Measurements from ENCODE around the gene DGKH.

DNA sequence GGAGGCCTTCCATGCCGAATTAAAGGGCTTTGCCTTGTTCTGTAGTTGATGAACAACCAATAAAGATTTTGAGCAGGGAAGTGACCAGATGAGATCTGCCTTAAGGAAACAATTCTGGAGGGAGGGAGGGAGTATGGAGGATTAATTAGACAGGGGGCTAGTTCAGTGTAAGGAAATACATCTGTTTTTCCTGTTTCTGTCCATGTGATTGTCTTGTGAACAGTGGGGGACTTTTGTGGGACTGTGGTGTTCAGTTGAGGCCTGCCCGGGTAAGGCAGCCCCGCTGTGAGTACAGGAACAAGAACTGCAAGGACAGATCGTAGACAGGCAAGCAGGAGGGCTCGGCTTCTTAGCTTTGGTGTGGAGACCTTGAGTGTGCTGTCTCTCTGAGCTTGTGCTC, 59.0 kb downstream of the DGKH start:
- TF ChIP-seq, protein P1, sequence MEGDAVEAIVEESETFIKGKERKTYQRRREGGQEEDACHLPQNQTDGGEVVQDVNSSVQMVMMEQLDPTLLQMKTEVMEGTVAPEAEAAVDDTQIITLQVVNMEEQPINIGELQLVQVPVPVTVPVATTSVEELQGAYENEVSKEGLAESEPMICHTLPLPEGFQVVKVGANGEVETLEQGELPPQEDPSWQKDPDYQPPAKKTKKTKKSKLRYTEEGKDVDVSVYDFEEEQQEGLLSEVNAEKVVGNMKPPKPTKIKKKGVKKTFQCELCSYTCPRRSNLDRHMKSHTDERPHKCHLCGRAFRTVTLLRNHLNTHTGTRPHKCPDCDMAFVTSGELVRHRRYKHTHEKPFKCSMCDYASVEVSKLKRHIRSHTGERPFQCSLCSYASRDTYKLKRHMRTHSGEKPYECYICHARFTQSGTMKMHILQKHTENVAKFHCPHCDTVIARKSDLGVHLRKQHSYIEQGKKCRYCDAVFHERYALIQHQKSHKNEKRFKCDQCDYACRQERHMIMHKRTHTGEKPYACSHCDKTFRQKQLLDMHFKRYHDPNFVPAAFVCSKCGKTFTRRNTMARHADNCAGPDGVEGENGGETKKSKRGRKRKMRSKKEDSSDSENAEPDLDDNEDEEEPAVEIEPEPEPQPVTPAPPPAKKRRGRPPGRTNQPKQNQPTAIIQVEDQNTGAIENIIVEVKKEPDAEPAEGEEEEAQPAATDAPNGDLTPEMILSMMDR (IDR thresholded peaks at IDR 0.05): no peak
- TF ChIP-seq POLR2A (IDR thresholded peaks at IDR 0.05) (no peak), EP300 (IDR thresholded peaks at IDR 0.05) (no peak), POLR2AphosphoS5 (IDR thresholded peaks at IDR 0.05) (no peak)

All from gastroesophageal sphincter (tissue), 3 donors.